HL-60 (cell line): ENCODE results near the gene NCOA3.

Source experiments
- GABPA ChIP-seq: IDR thresholded peaks from 2 replicates; pipeline ENCODE4 v1.6.1; 2012; ENCODE audit warnings: low read depth
- POLR2AphosphoS5 ChIP-seq: IDR thresholded peaks from 2 replicates; pipeline ENCODE4 v1.6.1; 2012; ENCODE audit warnings: low read depth
- SPI1 ChIP-seq: IDR thresholded peaks from 2 replicates; pipeline ENCODE4 v1.6.1; 2012; ENCODE audit warnings: low read depth, mild to moderate bottlenecking, borderline replicate concordance
- TF ChIP-seq, protein P1 (sequence below): IDR thresholded peaks from one replicate; pipeline ENCODE4 v1.5.1; 2011; ENCODE audit warnings: low read length, control low read depth, inconsistent platforms; ENCODE audit not compliant: insufficient read depth
- TF ChIP-seq, protein P2 (sequence below): IDR thresholded peaks from 2 replicates; pipeline ENCODE4 v1.6.1; 2012; ENCODE audit warnings: low read depth; ENCODE audit not compliant: insufficient replicate concordance

DNA sequence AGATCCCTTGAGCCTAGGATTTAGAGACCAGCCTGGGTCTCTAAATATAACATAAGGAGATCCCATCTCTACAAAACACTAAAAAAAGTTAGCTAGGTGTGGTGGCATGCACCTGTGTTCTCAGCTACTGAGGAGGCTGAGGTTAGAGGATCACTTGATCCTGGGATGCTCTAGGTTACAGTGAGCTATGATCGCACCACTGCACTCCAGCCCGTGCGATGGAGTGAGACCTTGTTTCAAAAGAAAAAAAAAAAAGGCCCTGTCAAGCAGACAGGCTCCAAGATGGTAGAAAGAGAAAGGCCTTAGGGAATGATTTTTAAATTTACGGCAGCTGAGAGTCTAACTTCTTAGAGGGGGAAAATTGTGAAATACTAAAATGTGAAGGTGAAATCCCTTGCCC lies 22.6 kb upstream of the NCOA3 start:
- TF ChIP-seq, protein P1, sequence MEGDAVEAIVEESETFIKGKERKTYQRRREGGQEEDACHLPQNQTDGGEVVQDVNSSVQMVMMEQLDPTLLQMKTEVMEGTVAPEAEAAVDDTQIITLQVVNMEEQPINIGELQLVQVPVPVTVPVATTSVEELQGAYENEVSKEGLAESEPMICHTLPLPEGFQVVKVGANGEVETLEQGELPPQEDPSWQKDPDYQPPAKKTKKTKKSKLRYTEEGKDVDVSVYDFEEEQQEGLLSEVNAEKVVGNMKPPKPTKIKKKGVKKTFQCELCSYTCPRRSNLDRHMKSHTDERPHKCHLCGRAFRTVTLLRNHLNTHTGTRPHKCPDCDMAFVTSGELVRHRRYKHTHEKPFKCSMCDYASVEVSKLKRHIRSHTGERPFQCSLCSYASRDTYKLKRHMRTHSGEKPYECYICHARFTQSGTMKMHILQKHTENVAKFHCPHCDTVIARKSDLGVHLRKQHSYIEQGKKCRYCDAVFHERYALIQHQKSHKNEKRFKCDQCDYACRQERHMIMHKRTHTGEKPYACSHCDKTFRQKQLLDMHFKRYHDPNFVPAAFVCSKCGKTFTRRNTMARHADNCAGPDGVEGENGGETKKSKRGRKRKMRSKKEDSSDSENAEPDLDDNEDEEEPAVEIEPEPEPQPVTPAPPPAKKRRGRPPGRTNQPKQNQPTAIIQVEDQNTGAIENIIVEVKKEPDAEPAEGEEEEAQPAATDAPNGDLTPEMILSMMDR, result no peak
- TF ChIP-seq, protein P2, sequence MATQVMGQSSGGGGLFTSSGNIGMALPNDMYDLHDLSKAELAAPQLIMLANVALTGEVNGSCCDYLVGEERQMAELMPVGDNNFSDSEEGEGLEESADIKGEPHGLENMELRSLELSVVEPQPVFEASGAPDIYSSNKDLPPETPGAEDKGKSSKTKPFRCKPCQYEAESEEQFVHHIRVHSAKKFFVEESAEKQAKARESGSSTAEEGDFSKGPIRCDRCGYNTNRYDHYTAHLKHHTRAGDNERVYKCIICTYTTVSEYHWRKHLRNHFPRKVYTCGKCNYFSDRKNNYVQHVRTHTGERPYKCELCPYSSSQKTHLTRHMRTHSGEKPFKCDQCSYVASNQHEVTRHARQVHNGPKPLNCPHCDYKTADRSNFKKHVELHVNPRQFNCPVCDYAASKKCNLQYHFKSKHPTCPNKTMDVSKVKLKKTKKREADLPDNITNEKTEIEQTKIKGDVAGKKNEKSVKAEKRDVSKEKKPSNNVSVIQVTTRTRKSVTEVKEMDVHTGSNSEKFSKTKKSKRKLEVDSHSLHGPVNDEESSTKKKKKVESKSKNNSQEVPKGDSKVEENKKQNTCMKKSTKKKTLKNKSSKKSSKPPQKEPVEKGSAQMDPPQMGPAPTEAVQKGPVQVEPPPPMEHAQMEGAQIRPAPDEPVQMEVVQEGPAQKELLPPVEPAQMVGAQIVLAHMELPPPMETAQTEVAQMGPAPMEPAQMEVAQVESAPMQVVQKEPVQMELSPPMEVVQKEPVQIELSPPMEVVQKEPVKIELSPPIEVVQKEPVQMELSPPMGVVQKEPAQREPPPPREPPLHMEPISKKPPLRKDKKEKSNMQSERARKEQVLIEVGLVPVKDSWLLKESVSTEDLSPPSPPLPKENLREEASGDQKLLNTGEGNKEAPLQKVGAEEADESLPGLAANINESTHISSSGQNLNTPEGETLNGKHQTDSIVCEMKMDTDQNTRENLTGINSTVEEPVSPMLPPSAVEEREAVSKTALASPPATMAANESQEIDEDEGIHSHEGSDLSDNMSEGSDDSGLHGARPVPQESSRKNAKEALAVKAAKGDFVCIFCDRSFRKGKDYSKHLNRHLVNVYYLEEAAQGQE, result no peak
- TF ChIP-seq POLR2AphosphoS5, result no peak
- no peak for TF ChIP-seq GABPA
- no peak for TF ChIP-seq SPI1
